Osteocyte (in vitro differentiated cells): ENCODE measurements around the gene TRPC1. TPM values are rescaled to one million over a fixed set of nuclear protein-coding genes. Genes with fewer than 3 reads are reported as not detected.

Experiments used
- DNase-seq: peaks from one replicate; pipeline ENCODE4 v3.0.0; 2021; ENCODE audit warnings: mixed read lengths; ENCODE audit not compliant: unreplicated experiment; ENCODE audit errors: extremely low spot score
- H3K27ac Mint-ChIP-seq: one replicate; pipeline ENCODE4 v1.8.0; 2021; ENCODE audit warnings: mild to moderate bottlenecking, mixed read lengths; ENCODE audit not compliant: unreplicated experiment
- H3K27me3 Mint-ChIP-seq: one replicate; pipeline ENCODE4 v1.8.0; 2021; ENCODE audit warnings: mixed read lengths; ENCODE audit not compliant: unreplicated experiment
- H3K36me3 Mint-ChIP-seq: one replicate; pipeline ENCODE4 v1.8.0; 2021; ENCODE audit warnings: mixed read lengths; ENCODE audit not compliant: unreplicated experiment
- H3K4me1 Mint-ChIP-seq: one replicate; pipeline ENCODE4 v1.8.0; 2021; ENCODE audit warnings: mixed read lengths; ENCODE audit not compliant: unreplicated experiment
- H3K4me3 Mint-ChIP-seq: one replicate; pipeline ENCODE4 v1.8.0; 2021; ENCODE audit warnings: mild to moderate bottlenecking, moderate library complexity, mixed read lengths; ENCODE audit not compliant: unreplicated experiment
- H3K9me3 Mint-ChIP-seq: one replicate; pipeline ENCODE4 v1.8.0; 2021; ENCODE audit warnings: mixed read lengths; ENCODE audit not compliant: unreplicated experiment
- CTCF ChIP-seq: fragments of 200-600 bp; sonication (generic); IDR thresholded peaks from 2 replicates; pipeline ENCODE4 v1.5.0; 2021; ENCODE audit warnings: antibody characterized with exemption, mild to moderate bottlenecking, moderate library complexity
- total RNA-seq: library from RNA; stranded (reverse); gene quantifications from 2 replicates; pipeline ENCODE4 v1.2.1, GENCODE V29; 2021

The TRPC1 gene
- total RNA-seq, 1 donor from 2014 or later: 18.6 TPM

GRCh38 chr3:142787719-142788118, 63.9 kb downstream of the TRPC1 start:
- H3K27me3 Mint-ChIP-seq: no peaks in the 10 kb centered on the region
- H3K4me3 Mint-ChIP-seq: no peak overlapping the region
- peaks cover 12% of the 10 kb centered on the region for H3K36me3 Mint-ChIP-seq
- TF ChIP-seq CTCF: no peak
- no peaks in the 10 kb centered on the region for H3K9me3 Mint-ChIP-seq
- no peak overlapping the region for H3K27ac Mint-ChIP-seq
- no peak for DNase-seq
- H3K4me1 Mint-ChIP-seq: peaks cover 4% of the 10 kb centered on the region

GRCh38 chr3:142794508-142794907, 70.7 kb downstream of the TRPC1 start:
- H3K27ac Mint-ChIP-seq: no peak overlapping the region
- no peaks in the 10 kb centered on the region for H3K27me3 Mint-ChIP-seq
- H3K4me3 Mint-ChIP-seq: no peak overlapping the region
- H3K4me1 Mint-ChIP-seq: no peaks in the 10 kb centered on the region
- no peaks in the 10 kb centered on the region for H3K9me3 Mint-ChIP-seq
- DNase-seq: no peak
- no peak for TF ChIP-seq CTCF
- peaks cover 18% of the 10 kb centered on the region for H3K36me3 Mint-ChIP-seq

GRCh38 chr3:142795332-142795731, 71.5 kb downstream of the TRPC1 start:
- Mint-ChIP-seq H3K4me3 (no peak overlapping the region), H3K9me3 (no peaks in the 10 kb centered on the region), H3K27me3 (no peaks in the 10 kb centered on the region), H3K36me3 (peaks cover 18% of the 10 kb centered on the region), H3K4me1 (no peaks in the 10 kb centered on the region), H3K27ac (no peak overlapping the region)
- DNase-seq: no peak
- TF ChIP-seq CTCF: no peak

GRCh38 chr3:142796823-142797222, 73.0 kb downstream of the TRPC1 start:
- H3K27ac Mint-ChIP-seq: no peak overlapping the region
- H3K4me3 Mint-ChIP-seq: no peak overlapping the region
- H3K36me3 Mint-ChIP-seq: peaks cover 18% of the 10 kb centered on the region
- TF ChIP-seq CTCF: no peak
- H3K9me3 Mint-ChIP-seq: no peaks in the 10 kb centered on the region
- DNase-seq: no peak
- no peaks in the 10 kb centered on the region for H3K27me3 Mint-ChIP-seq
- no peaks in the 10 kb centered on the region for H3K4me1 Mint-ChIP-seq

- no peak overlapping the region for H3K4me3 Mint-ChIP-seq
- H3K36me3 Mint-ChIP-seq: peaks cover 15% of the 10 kb centered on the region
- no peak for DNase-seq
- TF ChIP-seq CTCF: no peak
- H3K27me3 Mint-ChIP-seq: no peaks in the 10 kb centered on the region
- no peak overlapping the region for H3K27ac Mint-ChIP-seq
- H3K4me1 Mint-ChIP-seq: no peaks in the 10 kb centered on the region
- no peaks in the 10 kb centered on the region for H3K9me3 Mint-ChIP-seq
Measured at GRCh38 chr3:142801746-142802145, 77.9 kb downstream of the TRPC1 start.
